ENCODE measurements around the gene PTPRU.

DNA sequence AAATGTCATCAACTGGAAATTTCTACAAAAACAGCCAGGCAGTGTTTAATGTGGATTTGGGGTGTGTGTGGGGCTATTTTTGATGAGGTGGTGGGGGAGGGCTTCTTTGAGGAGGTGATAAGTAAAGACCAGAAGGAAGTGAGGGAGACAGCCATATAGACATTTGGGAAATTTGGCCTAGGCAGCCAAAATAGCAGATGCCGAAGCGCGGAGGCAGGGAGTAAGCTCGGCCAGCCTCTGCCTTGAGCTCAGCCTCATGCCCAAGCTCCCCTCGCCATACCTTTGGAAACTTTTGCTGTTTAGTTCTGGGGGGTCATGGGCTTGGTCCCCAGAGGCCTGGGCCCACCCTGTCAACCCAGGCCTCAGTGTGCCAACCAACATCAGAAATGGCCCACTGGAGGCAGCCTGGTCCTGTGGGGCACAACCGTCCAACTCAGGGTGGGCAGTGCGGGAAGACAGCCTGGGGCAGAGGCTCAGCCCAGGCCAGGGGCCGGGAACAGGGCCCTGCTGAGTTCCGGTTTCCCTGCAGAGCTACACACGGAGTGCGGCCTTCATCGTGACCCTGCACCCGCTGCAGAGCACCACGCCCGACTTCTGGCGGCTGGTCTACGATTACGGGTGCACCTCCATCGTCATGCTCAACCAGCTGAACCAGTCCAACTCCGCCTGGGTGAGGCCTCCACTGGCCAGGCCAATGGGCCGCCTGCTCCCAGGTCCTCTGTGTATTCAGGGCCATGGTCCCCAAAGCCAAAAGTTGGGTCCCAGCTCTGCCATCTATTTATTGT is 84.0 kb downstream of the PTPRU start:
- TF ChIP-seq POLR2AphosphoS5 (IDR thresholded peaks at IDR 0.05; ENCODE audit: low read depth, low read length) = no peak
- TF ChIP-seq, protein P1, sequence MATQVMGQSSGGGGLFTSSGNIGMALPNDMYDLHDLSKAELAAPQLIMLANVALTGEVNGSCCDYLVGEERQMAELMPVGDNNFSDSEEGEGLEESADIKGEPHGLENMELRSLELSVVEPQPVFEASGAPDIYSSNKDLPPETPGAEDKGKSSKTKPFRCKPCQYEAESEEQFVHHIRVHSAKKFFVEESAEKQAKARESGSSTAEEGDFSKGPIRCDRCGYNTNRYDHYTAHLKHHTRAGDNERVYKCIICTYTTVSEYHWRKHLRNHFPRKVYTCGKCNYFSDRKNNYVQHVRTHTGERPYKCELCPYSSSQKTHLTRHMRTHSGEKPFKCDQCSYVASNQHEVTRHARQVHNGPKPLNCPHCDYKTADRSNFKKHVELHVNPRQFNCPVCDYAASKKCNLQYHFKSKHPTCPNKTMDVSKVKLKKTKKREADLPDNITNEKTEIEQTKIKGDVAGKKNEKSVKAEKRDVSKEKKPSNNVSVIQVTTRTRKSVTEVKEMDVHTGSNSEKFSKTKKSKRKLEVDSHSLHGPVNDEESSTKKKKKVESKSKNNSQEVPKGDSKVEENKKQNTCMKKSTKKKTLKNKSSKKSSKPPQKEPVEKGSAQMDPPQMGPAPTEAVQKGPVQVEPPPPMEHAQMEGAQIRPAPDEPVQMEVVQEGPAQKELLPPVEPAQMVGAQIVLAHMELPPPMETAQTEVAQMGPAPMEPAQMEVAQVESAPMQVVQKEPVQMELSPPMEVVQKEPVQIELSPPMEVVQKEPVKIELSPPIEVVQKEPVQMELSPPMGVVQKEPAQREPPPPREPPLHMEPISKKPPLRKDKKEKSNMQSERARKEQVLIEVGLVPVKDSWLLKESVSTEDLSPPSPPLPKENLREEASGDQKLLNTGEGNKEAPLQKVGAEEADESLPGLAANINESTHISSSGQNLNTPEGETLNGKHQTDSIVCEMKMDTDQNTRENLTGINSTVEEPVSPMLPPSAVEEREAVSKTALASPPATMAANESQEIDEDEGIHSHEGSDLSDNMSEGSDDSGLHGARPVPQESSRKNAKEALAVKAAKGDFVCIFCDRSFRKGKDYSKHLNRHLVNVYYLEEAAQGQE (IDR thresholded peaks at IDR 0.05; ENCODE audit: insufficient read depth in 1 of 2, low read depth in 2 of 2, low read length in 2 of 2) = no peak
- TF ChIP-seq TAF1 (IDR thresholded peaks at IDR 0.05; ENCODE audit: borderline replicate concordance, insufficient read depth, low read length) = no peak
